Hindlimb muscle (tissue), 1 donor: ENCODE results near the gene ZFYVE19. TPM values are rescaled to one million over a fixed set of nuclear protein-coding genes. Genes with fewer than 3 reads are reported as not detected.

Source experiments
- DNase-seq: peaks from one replicate; pipeline ENCODE4 v3.0.0-alpha.2; 2013
- polyA plus RNA-seq: library from polyadenylated mRNA; unstranded; fragments of 120-200 nt; gene quantifications from one replicate; pipeline ENCODE4 v1.2.1, GENCODE V29; 2013; ENCODE audit not compliant: insufficient read length

Gene ZFYVE19
- polyA plus RNA-seq, 1 donor, result 20.3 TPM

DNA sequence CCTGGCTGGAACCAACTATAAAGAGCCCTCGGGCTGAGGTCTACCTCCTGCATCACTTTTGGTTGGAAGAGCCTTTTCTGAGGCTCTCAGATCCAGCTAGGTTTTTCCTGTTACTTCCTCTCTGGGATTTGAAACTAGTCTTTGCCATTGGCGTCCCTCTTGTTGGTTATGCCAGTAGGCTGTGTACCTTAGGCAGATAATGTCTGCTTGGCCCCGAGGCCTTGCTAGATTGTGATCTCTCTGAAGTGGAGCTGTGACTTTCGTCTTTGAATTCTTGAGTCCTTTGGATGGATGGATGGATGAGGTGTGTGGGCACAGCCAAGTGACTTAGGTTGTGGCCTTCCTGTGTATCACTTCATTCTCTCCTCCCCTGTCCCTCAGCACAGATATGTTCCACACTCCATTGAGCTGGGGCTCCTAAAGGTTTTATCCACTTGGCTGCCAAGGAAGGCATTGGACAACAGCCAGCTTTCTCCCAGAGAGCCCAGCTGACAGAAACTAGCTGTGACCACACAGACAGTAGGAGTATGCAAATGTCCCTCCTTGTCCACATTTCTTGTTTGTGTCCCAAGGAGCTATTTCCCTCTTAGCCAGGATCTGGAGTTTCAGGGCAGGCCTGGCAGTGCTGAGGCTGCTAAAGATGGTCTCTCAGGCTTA lies 8.3 kb downstream of the ZFYVE19 start:
- no peak for DNase-seq

DNA sequence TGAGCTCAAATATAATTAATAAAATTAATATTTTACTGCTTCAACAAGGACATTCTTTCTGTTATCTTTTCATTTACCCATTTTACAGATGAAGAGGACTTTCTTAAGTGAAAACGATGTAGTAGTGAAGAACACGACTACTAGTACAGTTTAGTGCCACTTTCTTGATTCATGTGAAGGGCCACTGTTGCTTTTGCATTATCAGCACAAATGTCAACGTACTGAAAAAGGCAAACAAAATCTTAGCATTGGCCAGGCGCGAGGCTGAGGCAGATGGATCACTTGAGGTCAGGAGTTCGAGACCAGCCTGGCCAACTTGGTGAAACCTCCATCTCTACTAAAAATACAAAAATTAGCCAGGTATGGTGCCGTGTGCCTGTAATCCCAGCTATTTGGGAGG lies 12.2 kb downstream of the ZFYVE19 start:
- DNase-seq, result no peak

DNA sequence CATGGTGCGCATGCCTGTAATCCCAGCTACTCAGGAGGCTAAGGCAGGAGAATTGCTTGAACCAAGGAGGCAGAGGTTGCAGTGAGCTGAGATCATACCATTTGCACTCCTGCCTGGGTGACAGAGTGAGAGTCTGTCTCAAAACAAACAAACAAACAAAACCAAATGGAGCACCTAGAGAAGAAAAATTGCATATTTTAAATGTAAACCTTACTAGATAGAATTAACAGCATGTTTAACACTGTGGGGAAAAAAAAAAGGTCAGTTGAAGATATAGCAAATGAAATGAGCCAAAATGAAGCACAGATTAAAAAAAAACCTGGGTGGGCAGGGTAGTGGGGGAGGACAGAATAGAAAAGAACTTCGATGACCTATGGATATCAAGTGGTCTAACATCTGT lies 14.3 kb downstream of the ZFYVE19 start:
- no peak for DNase-seq

DNA sequence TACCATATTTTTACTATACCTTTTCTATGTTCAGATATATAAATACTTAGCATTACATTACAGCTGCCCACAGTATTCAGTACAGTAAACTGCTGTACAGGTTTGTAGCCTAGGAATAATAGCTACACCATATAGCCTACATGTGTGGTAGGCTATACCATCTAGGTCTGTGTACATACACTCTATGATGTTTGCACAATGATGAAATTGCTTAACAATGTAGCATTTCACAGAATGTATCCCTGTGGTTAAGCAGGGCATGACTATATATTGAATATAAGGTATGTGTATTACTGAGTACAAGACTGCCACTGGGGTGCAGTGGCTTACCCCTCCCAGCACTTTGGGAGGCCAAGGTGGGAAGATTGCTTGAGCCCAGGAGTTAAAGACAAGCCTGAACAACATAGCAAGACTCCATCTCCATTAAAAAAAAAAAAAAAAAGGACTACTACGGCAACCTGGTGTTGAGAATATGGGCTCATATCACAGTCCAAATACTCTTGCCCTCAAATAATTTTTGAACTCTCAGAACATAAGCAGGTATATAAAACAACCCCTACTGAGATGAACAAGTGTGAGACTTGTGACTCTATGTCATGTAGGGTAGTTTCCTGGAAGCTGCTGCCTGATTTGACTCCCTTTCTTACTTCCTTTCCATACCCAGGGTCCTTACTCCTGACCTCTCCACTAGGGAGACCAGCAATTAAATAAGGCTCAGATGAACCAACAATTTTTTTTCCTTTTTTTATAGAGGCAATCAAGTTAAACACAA lies 16.9 kb downstream of the ZFYVE19 start:
- no peak for DNase-seq

DNA sequence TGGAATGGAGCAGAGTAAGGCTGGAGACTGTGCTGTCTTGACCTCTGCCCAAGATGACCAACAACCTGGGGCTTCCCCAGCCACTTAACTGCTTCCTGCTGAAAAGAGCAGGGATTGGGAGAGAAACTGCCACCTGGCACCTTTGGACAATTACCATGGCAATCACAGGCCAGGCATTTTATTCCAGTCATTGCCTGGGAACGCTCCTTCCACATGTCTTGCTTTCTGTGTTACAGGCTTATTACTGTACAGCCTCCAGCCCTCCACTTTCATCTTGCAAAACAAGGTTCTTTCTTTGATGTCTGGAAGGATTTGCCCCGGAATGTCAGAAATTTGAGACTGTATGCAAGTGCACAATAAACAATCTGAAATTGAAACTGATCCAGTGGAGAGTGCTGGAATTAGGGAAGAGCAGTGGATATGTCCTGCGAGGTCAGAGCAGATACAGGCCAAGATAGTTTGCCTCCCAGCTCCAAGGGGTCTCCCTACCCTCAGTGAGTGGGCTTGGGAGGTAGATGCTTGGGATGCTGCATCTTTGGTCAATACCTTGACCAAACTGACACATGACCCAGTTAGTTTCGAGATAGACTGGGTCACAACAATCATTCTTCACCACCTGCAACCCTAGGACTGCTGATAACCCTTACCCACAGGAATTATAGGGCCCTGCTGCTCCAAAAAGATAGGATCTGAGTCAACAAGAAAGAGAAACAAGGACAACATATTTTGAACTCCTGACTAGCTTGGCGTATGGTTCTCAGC lies 19.0 kb downstream of the ZFYVE19 start:
- no peak for DNase-seq

DNA sequence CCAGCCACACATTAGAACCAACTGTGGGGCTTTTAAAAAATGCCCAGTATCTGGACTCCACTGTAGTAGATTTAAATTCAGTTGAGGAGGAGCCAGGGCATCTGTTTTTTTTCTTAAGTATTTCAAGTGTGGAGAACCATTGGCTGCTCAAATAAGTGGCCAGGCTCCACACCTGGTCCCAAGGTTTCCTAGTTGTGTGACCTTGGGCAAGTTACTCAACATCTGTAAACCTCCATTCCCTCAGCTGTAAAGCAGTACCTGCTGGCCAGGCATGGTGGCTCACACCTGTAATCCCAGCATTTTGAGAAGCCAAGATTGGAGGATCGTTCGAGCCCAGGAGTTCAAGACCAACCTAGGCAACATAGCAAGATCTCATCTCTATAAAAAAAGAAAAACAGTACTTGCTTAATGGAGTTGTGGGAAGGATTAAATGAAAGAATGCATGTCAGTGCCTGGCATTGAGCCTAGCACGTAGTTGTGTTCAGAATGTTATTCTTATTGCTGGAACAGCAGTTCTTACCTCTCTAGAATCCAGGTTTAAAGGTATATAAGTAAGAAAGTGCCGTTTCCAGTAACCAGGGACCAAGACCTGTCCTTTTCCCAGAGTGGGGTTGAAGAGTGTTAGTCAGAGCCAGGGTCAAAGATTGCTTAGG lies 19.7 kb downstream of the ZFYVE19 start:
- no peak for DNase-seq

DNA sequence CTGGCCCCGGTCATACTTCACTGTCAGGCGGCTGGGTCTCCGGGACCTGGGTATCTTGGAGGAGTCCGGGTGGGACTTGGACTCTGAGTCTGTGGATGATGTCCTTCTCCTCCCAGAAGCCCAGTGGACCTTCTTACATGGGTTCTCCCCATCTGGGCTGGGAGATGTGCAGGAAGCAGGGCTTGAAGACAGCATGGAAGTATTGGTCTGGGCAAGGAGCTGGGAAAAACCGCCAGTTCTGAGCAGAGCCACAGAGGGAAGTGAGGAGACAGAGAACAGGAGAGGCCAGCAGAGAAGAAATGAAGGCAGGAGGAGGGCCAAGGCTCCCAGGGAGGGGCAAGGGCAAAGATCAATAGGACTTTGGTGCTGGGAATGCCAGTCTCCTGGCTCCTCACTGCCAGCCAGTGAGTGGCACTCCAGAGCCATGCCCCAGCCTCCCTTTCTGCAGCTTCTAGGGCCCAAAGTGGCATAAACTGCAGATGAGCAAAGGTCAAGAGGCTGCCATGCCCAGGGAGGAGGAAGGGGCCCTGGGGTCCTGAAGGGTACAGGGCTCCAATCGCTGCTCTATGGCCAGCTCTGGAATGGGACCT lies 21.7 kb downstream of the ZFYVE19 start, which contains the start of gene PPP1R14D:
Gene PPP1R14D, minus strand, starts transcription at position 262 of the 590 bp plus-strand sequence. Its CDS starts 67 bp downstream, at position 195.
- no peak for DNase-seq

DNA sequence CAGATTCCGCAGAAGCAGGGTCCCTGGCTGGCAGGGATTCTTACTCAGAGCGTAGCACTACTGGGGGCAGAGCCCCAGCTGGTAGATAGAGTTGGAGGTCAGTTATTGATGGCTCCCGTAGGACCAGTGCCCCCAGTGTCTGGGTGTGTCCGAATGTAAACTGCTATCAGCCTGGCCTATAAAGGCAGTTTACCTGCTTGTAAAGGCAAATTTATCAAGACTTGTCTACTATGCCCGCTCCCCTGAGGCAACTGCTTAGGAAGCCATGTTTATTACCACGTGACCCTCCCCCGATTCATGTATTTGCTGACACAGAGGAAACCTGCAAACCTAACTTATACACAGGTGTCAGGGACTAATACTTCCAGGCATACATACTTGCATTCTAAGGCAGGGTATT lies 22.2 kb downstream of the ZFYVE19 start:
- DNase-seq, result no peak

DNA sequence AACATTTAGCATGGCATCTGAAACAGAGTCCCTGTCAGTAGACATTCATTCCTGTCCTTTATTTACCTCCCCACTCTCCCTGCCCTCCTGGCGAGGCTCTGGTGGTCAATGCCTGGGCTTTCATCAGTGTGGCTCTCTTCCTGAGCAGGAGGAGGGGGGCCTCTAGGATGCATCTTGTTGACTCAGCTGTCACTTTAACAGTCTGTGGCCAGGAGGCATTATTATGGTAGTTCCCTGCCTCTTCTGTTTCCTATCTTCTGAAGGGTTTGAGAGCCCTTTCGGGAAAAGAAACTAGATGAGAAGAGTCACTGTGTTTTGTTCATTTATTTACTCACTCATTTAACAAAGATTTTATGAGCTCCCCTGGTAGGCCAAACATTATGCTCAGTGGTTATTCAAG lies 24.0 kb downstream of the ZFYVE19 start:
- DNase-seq, result no peak

DNA sequence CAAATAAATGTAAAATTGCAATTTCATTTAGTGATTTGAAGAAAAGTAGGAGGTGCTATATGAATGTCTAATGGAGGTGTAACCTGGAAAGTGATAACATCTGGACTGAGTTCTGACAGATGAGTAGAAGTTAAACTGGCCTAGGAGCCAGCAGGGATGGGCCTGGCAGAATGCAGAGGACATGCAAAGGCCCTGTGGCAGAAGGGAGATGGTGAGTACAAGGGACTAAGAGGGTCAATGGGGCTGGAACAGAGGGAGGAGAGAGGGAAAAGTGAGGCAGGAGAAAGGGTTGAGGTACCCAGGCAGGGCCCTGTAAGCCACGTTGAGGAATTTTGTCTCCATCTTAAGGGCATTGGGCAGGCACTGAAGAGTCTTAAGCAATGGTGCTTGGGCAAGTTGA lies 25.0 kb downstream of the ZFYVE19 start:
- DNase-seq, result no peak

DNA sequence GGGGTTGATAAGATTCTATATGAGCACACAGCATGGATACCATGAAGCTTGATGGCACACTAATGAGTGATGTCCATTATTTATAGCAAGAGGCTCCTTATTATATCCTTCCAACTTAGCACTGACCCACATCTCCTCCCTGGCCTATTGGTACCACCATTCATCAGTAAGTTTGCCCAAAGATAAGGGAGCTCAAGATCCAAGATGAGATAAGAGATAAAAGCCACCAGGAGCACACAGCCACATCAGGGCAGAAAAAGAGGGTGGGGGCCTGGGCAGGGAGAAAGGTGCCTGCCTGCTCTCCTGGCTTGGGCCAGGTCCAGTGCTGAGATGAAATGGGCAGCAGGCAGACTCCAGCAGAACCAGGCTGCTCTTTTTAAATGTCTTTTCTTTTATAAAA lies 26.0 kb downstream of the ZFYVE19 start:
- DNase-seq, result no peak

DNA sequence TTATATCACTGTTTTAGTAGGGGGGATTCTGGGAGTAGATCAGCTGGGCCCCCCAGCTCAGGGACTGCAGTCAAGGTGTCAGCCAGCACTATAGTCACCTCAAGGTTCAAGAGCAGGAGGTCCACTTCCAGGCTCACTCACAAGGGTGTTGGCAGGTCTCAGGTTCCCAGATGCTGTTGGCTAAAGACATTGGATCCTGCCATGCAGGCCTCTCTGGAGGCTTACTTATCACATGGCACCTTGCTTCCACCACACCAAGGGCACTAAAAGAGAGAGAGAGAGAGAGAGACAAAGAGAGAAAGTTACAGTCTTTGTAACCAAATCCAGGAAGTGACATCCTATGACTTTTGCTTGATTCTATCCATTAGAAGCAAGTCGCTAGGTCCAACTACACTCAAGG lies 29.1 kb downstream of the ZFYVE19 start:
- no peak for DNase-seq

DNA sequence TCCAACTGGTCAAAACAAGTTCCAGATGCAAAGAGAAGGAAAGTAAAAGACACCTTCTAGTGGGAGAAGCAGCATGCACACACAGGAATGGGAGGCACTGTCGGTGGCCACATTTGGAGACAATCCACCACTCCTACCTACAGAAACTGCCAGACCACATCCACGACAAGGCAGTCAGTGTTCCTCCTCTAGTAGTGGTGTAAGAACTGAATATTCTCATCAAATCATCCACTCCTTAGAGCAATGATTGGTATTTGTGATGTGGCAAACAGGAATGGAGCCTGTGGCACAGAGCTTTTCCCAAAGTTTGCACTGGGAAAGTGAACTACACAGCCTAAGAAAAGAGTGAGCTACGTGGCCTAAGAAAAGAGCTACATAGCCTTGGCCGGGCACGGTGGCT lies 31.9 kb downstream of the ZFYVE19 start:
- no peak for DNase-seq

DNA sequence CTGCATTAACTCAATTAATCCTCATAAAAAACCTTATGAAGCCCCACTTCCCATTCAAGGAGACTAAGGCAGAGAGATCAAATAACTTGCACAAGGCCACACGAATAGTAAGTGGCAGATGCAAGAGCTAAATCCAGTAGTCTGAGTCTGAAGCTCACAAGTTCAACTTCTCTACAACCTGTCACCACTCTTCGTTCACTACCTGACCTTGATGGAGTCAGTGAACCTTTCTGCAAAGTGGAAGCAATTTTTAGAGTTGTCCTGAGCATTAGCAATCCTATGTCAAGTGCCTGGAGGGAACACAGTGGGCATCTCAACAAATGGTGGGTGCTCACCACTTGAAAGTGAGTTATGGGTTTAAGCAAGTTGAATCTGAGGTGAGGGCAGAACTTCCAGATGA lies 34.9 kb downstream of the ZFYVE19 start:
- no peak for DNase-seq

DNA sequence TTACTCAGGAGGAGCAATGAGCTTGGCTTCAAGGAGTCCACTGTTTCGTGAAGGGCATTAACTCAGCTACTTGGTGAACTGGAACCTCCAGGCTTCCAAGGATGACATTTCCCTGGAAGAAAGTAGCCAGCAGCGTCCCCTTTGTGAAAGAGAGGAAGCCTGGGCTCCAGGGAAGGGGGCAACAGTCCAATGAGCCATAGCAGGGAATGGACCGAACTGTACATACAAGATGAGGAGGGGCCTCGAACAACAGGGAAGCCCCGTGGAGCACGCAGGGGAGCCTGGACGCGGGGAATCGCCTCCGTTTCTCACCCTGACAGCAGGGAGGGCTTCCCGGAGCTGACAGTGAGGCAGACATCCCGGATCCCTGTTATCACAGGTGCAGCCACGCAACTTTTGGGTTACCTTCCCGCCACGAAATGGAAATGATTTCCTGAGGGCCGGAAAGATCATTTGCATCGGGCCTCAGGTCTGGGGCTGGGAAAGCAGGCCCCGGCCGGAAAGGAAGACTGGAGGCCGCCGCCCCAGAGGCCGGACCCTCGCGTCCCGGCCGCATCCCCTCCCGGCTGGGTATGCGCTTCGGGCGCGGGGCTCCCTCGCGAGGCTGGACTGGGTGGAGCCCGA lies 36.5 kb downstream of the ZFYVE19 start:
- no peak for DNase-seq

DNA sequence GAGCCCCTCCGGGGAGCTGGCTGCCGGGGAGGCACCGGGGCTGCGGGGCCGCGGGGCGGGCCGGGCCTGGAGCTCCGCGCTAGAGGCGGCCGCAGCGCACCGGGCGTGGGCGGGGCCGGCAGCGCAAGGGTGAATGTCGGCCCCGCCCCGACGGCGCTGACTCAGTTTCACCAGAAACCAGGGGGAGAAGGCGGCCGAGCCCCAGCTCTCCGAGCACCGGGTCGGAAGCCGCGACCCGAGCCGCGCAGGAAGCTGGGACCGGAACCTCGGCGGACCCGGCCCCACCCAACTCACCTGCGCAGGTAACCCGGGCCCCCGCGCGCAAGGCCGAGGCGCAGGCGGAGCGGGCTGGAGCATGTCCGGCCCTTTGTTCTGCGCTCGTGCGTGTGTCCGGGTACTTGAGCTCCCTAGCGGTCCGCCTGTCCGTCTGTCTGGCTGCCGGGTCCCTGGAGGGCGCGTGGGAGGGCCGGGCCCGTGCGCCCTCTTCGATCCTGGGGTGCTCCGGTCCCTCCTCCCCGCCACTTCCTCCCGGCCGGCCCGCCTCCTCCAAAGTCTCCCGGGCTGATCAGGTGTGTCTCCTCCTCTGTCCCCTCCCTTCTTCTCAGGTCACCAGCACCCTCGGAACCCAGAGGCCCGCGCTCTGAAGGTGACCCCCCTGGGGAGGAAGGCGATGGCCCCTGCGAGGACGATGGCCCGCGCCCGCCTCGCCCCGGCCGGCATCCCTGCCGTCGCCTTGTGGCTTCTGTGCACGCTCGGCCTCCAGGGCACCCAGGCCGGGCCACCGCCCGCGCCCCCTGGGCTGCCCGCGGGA lies 37.2 kb downstream of the ZFYVE19 start, which contains the start of gene SPINT1:
Gene SPINT1, plus strand, starts transcription at position 164 of the 811 bp plus-strand sequence. Its CDS starts 507 bp downstream, at position 671.
- DNase-seq, result no peak

DNA sequence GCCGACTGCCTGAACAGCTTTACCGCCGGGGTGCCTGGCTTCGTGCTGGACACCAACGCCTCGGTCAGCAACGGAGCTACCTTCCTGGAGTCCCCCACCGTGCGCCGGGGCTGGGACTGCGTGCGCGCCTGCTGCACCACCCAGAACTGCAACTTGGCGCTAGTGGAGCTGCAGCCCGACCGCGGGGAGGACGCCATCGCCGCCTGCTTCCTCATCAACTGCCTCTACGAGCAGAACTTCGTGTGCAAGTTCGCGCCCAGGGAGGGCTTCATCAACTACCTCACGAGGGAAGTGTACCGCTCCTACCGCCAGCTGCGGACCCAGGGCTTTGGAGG lies 37.8 kb downstream of the ZFYVE19 start:
- no peak for DNase-seq

DNA sequence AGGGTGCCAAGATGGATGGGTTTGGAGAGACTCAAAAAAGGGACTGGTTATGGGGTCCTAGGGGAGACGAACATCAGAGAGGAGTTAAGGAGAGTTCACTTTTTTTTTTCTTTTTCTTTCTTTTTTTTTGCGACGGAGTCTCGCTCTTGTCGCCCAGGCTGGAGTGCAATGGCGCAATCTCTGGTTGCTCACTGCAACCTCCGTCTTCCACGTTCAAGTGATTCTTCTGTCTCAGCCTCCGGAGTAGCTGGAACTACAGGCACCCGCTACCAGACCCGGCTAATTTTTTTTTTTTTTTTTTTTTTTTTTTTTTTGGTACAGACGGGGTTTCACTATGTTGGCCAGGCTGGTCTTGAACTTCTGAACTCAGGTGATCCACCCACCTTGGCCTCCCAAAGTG lies 38.1 kb downstream of the ZFYVE19 start:
- DNase-seq, result no peak

DNA sequence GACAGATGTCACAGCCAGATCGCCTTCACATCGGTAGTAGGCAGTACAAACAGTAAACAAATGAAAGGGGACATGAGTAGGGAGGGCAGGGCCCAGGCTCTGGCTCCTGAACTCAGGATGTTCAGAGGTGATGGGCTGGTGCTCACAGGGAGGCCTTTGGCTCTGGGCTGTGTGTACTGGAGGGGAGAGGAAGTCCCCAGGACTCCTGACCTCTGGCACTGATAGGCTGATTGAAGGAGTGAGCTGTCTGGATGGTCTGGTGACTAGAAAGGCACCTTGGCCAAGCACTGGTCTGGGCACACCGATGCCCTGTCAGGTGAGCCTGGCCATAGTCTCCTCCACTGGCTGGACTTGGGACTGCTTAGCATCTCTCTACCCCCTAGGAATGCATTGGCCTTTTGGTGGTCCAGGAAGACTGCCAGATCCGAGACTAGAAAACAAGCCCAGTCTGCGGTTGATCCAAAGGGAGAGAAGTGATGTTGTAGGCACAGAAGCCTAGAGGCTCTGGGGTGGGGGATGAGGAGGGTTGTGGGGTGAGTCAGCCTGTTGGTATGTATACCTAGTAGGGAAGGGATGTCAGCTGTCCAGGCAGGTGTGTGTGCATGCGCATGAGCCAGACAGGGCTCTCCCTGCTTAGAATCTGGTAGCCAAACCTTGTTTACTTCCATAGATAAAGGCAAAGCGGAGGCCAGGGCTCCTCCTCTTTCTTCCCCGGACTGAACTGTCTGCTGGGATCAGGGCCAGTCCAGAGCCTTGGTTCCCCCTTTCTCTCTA lies 38.8 kb downstream of the ZFYVE19 start:
- no peak for DNase-seq

DNA sequence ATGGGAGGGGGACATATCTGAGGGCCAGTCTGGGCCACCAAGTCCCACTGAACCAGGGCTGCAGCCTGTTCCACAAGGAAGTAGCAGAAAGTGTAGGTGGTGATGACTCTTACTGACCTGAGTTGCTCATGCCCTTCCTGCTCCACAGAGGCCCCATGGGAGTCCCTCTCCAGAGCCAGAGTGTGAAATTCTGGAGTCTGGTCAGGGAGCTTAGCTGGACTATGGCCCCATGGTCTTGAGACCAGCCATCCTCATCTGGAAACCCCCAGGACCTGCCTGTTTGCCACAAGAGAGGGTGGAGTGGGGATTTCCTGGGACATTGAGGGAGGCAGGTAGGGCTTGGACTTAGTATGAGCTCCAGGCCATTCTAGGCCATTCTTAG lies 39.9 kb downstream of the ZFYVE19 start:
- DNase-seq, result no peak
